Astrocyte of the spinal cord (primary cell): ENCODE results near the gene WIZ.

ENCODE experiments used
- DNase-seq: peaks from one replicate; pipeline ENCODE4 v3.0.0; 2011; ENCODE audit warnings: low read depth, low spot score
- H3K4me3 ChIP-seq: 2 replicates; pipeline ENCODE4 v1.5.1; 2011; ENCODE audit warnings: low read depth, mild to moderate bottlenecking, low read length, moderate library complexity
- CTCF ChIP-seq: IDR thresholded peaks from 2 replicates; pipeline ENCODE4 v1.5.1; 2012; ENCODE audit warnings: low read depth, mild to moderate bottlenecking, low read length, inconsistent platforms
- in situ Hi-C: cut with HindIII; loops from 2 replicates; pipeline ENCODE4 v1.10.0; 2017; ENCODE audit warnings: low sequenced_read_pairs

Gene WIZ

DNA sequence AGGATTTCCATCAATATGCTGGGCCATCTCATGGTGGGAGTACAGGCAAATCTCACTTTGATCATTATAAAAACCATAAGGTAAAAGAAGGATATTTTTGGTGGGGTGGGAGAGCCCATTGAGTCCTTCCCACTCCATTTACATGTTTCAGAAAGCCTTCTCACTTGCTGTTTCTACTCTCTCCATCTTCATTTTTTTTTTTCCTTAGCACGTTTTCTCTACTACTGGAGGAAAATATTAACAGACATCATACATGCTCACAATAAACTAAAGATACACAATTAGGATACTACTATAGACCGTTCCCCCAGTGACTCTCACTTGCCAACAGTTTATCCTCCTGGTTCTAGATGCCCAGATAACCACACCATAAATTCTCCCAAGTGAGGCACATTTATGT lies 68.3 kb downstream of the WIZ start:
- TF ChIP-seq CTCF: no peak
- no peak overlapping the region for H3K4me3 ChIP-seq
- in situ Hi-C loops: no loop called here
- no peak for DNase-seq

GRCh38 chr19:15379999-15380647 lies 69.6 kb downstream of the WIZ start:
- in situ Hi-C loops: no loop called here
- TF ChIP-seq CTCF: no peak
- DNase-seq: peak; percentile 34
- H3K4me3 ChIP-seq: peak overlapping the region; percentile 96

- in situ Hi-C loops: no loop called here
- no peak for TF ChIP-seq CTCF
- peak within 1 kb of the TSS; percentile 96 for H3K4me3 ChIP-seq
- DNase-seq: peak; percentile 99
These were observed 70.4 kb downstream of the WIZ start, which contains the start of gene AKAP8 for GRCh38 chr19:15379083-15379998. TSS of gene AKAP8 (minus strand) at chr19:15379787. CDS start at chr19:15379731, 56 bp downstream.

DNA sequence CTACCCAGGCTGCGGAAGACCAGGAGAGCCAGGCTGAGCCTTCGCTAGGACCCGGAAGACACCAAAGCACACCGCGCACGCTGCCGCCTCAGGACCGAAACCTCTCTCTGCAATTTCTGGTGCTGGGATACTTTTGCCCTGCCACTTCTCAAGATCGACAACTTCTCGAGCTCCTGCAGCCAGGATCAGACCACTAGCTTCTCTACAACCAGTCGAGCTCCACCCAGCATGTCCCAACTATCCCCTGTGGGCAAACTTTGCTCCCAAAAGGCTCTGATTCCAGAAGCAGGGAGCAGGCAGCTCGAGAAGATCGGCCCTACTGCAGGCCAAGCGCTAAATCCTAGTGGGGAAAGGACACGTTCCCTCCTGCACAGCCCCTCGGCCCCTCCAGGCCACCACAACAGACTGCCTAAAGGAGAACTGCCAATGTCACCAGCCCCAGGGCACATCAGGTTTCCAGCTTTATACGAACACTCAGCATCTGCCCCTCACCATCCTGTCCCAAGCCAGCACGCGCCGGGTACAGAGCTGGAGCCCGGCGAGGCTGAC lies 71.1 kb downstream of the WIZ start:
- peak; percentile 38 for DNase-seq
- peak overlapping the region; percentile 96 for H3K4me3 ChIP-seq
- TF ChIP-seq CTCF: no peak
- in situ Hi-C loops: no loop called here

- no peak for TF ChIP-seq CTCF
- in situ Hi-C loops: no loop called here
These were observed 74.8 kb downstream of the WIZ start for GRCh38 chr19:15374796-15375440.

GRCh38 chr19:15374105-15374651 lies 75.6 kb downstream of the WIZ start:
- no peak for TF ChIP-seq CTCF
- no peak overlapping the region for H3K4me3 ChIP-seq
- no peak for DNase-seq
- in situ Hi-C loops: no loop called here

More at GRCh38 chr19:15374796-15375440, 74.8 kb downstream of the WIZ start:
- no peak for DNase-seq
- no peak overlapping the region for H3K4me3 ChIP-seq
